A549 (cell line): ENCODE results near the gene ACSBG1.

Source experiments
- CTCF ChIP-seq: fragments of >200 bp; sonication (Bioruptor Twin); formaldehyde crosslinking; IDR thresholded peaks from 3 replicates; pipeline ENCODE4 v1.5.1; 2016
- ELK1 ChIP-seq: fragments of 150-350 bp; IDR thresholded peaks from 2 replicates; pipeline ENCODE4 v1.6.1; 2014; ENCODE audit warnings: low read depth, mild to moderate bottlenecking, low read length
- HOXA7 ChIP-seq: fragments of 250-450 bp; sonication (Bioruptor Pico); IDR thresholded peaks from 2 replicates; pipeline ENCODE4 v1.5.0; 2020; ENCODE audit warnings: mild to moderate bottlenecking, moderate library complexity
- POLR2A ChIP-seq: IDR thresholded peaks from 2 replicates; pipeline ENCODE4 v1.6.1; 2012; ENCODE audit warnings: mild to moderate bottlenecking, low read length
- RNF2 ChIP-seq: fragments of 200-600 bp; sonication (generic); IDR thresholded peaks from 2 replicates; pipeline ENCODE4 v1.6.1; 2016; ENCODE audit warnings: low read depth, mild to moderate bottlenecking, antibody characterized with exemption, moderate library complexity, borderline replicate concordance

GRCh38 chr15:78130466-78131294, 103.7 kb downstream of the ACSBG1 start:
- TF ChIP-seq CTCF (no peak), ELK1 (no peak), POLR2A (no peak), HOXA7 (CRISPR knock-in tag) (no peak), RNF2 (no peak)
